Mesenteric fat pad (tissue), 1 donor: ENCODE results near the gene PCSK9. TPM values are rescaled to one million over a fixed set of nuclear protein-coding genes. Genes with fewer than 3 reads are reported as not detected.

Source experiments
- DNase-seq: peaks from one replicate; pipeline ENCODE4 v3.0.0-alpha.2; 2020; ENCODE audit warnings: low spot score
- total RNA-seq: library from RNA; stranded (reverse); fragmentation: NEBNext Ultra II Directional; extraction: Animal tissue kit (Norgen Biotek cat#: 25700); gene quantifications from one replicate; pipeline ENCODE4 v1.2.1, GENCODE V29; 2021
- donor health status: DM: yes; HTN: yes; CAD: no.

The PCSK9 gene
- total RNA-seq, 1 donor from 2014 or later: 0.26 TPM

DNA sequence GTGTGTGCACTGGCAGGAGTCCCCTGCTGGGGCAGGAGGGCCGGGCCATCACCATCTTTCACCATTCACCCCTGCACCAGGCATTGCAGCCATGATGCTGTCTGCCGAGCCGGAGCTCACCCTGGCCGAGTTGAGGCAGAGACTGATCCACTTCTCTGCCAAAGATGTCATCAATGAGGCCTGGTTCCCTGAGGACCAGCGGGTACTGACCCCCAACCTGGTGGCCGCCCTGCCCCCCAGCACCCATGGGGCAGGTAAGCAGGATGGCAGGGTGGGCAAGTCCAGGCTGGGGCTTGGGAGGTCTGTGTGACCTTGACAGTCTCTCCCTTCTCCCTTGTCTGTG is 18.6 kb downstream of the PCSK9 start:
- peak; percentile 60 for DNase-seq

GRCh38 chr1:55059302-55060132 is 20.2 kb downstream of the PCSK9 start:
- peak; percentile 43 for DNase-seq

DNA sequence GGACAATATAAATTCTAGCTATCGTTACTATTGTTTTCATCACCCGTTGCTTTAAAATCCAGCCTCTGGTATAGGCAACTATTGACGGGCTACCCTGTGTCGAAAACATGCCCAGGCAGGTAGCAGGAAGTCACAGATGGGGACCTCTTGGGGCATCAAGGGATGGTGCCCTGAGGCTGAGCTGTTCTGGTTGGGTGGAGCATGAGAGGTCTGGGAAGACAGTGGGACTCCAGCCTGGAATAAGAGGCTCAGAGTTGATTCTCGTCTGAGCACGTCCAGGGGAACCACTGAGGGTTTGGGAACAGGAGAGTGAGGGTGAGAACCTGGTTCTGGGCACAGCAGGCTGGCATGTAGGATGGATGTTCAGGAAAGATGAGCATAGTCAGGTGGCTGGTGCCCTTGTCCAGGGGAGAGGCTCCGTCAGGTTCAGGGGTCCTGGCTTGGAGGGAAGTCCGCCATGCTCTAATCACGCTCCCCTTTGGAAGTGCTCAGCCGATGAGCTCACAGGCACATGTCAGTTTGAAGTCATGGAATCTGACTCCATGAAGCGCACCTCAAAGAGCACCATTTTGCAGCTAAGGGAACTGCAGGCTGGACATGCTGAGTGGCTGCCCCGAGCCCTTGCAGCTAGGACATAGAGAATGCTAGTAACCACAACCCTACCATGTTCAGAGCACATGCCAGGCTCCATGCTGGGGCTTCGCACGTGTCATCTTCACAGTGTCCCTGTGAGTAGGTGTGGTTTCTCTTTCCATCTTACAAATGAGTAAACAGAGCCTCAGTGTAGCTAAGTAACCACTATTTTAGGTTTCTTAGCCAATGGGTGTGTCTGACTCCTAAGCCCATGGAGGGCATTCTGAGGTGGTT is 21.0 kb downstream of the PCSK9 start:
- DNase-seq: no peak

- no peak for DNase-seq
Measured at GRCh38 chr1:55061000-55061705, 21.8 kb downstream of the PCSK9 start.

- no peak for DNase-seq
Measured at GRCh38 chr1:55061706-55062321, 22.5 kb downstream of the PCSK9 start.

DNA sequence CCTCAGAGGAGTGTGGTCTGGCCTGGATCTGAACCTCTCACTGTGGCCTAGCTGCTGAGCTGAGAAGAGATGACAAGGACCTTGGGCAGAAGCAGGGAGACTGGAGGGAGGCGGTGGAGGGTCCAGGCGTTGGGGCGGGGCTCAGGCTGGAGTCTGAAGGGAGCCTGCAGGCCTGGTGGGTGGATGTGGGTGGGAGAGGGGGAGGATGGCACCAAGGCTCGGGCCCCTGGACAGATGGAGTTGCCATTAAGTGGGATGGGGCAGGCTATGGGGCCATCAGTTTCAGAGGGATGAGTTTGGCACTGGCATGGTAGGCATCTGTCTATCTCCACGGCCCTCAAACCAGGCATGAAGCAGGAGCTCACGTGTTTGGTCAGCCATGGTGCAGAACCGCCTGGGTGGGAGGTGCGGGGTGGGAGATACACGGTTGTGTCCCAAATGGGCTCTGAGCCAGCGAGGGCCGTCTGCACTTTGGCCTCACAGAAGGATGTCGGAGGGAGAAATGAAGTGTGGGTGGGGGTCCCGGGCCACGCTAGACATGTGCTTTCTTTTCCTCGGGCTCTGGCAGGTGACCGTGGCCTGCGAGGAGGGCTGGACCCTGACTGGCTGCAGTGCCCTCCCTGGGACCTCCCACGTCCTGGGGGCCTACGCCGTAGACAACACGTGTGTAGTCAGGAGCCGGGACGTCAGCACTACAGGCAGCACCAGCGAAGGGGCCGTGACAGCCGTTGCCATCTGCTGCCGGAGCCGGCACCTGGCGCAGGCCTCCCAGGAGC is 23.6 kb downstream of the PCSK9 start:
- peak; percentile 86 for DNase-seq

DNA sequence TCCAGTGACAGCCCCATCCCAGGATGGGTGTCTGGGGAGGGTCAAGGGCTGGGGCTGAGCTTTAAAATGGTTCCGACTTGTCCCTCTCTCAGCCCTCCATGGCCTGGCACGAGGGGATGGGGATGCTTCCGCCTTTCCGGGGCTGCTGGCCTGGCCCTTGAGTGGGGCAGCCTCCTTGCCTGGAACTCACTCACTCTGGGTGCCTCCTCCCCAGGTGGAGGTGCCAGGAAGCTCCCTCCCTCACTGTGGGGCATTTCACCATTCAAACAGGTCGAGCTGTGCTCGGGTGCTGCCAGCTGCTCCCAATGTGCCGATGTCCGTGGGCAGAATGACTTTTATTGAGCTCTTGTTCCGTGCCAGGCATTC is 24.2 kb downstream of the PCSK9 start:
- no peak for DNase-seq

DNA sequence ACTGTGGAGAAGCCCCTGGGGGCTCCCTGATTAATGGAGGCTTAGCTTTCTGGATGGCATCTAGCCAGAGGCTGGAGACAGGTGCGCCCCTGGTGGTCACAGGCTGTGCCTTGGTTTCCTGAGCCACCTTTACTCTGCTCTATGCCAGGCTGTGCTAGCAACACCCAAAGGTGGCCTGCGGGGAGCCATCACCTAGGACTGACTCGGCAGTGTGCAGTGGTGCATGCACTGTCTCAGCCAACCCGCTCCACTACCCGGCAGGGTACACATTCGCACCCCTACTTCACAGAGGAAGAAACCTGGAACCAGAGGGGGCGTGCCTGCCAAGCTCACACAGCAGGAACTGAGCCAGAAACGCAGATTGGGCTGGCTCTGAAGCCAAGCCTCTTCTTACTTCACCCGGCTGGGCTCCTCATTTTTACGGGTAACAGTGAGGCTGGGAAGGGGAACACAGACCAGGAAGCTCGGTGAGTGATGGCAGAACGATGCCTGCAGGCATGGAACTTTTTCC is 24.8 kb downstream of the PCSK9 start:
- no peak for DNase-seq

GRCh38 chr1:55064861-55065263 is 25.5 kb downstream of the PCSK9 start:
- no peak for DNase-seq

DNA sequence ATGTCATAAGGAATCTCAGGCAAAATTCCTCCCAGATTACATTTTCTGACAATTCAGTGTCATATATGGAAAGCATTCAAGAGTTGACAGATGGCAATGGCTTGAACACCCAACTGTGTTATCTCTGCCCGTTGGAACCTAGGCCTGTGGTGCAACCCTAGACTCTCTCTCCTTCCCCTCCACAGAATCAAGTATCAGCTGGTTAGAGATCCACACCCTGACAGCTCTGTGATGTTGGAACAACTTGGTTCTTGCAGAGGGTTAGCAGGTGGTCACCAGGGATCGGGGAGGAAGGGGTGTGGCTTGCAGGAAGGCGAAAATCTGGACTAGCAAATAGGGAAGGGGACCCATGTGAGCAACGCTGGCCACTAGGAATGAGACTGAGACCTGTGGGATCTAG is 26.3 kb downstream of the PCSK9 start:
- DNase-seq: no peak

GRCh38 chr1:55067022-55067778 is 27.9 kb downstream of the PCSK9 start:
- DNase-seq: no peak

DNA sequence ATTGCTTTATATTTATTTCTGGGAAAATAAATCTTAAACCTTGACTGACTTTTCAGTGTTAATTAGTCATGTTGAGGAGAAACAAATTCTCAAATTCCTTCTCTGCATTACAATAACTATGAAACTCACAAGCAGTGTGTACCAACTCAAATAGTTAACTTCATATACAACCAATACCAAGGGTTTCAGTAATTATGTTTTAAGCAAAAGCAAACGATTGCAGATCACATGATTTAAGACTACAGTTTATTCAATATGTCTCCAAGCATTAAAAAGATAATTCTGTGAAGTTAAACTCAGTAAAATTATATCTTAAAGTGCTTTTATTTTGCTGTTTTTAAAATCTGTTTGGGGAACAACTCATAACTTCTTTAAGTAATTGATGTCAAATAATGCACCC is 28.6 kb downstream of the PCSK9 start:
- no peak for DNase-seq

DNA sequence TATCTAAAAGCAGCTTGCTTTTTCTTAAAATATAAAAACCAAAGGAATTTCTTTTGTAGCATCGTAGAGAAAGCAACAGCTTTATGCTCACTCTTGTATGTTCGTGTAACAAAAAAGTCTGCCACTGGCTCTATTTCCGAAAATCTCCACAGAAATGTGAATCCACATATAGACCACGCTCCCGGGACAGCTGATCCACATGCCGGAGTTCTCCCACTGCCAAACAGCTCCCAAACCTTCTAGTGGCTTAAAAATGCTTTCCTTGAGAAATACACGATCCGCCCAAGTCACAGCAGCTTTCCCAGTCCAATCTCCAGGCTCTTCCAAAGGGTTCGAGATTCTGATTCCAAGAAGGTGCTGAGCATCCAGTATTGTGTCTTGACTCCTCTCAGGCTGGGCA is 29.3 kb downstream of the PCSK9 start:
- DNase-seq: no peak

GRCh38 chr1:55069280-55069679 is 29.9 kb downstream of the PCSK9 start:
- DNase-seq: no peak

DNA sequence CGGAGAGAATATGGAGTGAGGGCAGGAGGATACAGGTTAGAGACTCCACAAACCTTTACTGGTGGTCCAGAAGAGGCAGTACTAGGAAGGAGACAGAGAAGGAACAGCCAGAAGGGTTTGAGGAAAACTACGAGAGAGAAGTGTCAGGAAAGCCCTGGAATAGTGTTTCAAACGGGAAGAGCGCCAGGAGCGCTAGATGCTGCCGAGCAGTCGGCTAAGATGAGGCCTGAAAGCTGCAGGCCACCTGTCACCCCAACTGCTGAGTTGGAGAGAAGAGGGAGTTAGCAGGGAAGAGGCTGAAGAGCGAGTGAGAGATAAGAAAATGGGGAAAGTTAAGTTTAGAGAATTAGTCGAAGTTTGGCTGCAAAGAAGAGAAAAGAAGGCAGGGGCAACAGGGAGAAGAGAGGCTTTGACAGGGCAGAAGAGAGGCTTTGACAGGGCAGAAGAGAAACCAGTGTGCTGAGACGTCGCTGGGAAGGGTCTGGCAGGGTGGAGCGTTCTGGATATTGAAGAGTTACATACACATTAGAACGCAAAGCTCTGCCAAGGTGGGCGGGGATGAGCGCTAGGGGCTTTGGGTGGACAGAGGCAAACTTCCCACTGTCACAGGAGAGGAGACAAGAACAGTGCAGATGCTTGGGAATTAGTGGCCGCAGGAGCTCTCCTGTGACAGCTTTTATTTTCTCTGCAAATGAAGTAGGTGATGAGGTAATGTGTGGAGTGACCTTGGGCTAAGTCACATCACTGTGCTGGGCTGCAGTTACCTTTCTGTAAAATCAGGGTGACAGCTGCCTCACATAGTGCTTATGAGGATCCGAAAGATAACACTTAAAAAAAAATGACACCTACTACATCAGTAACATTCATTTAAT is 31.2 kb downstream of the PCSK9 start:
- DNase-seq: no peak

GRCh38 chr1:55071477-55071876 is 32.1 kb downstream of the PCSK9 start:
- DNase-seq: no peak

GRCh38 chr1:55073187-55073916 is 34.0 kb downstream of the PCSK9 start:
- no peak for DNase-seq

- no peak for DNase-seq
Measured at GRCh38 chr1:55074455-55074854, 35.1 kb downstream of the PCSK9 start.
